ENCODE results near the gene PRSS12.
"Not testable (repeated sequence)": the region's sequence is repeated elsewhere in the genome, so short reads cannot be mapped to it uniquely, and the experiment has no call there.

PRSS12 gene

DNA sequence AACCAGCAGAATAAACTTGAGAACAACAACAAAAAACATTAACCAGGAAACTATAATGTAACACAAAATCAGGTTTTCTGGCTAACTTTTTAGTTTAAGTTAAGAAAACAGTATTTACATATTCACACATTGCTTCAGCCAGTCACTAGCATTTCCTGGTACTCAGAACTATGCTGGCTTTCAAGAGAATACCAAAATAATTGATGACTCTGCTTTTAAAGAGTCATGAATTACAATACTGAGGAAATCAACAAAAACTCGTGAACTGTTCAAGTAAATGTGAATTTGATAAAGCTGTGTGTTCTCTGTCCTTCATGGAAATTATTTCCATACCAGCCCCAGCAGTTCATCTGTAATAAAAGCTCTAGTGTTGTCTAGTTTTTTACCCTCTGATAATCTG, 27.4 kb downstream of the PRSS12 start:
- in situ Hi-C loops (cut with MboI; ENCODE audit: low sequenced_read_pairs): no loop called here

DNA sequence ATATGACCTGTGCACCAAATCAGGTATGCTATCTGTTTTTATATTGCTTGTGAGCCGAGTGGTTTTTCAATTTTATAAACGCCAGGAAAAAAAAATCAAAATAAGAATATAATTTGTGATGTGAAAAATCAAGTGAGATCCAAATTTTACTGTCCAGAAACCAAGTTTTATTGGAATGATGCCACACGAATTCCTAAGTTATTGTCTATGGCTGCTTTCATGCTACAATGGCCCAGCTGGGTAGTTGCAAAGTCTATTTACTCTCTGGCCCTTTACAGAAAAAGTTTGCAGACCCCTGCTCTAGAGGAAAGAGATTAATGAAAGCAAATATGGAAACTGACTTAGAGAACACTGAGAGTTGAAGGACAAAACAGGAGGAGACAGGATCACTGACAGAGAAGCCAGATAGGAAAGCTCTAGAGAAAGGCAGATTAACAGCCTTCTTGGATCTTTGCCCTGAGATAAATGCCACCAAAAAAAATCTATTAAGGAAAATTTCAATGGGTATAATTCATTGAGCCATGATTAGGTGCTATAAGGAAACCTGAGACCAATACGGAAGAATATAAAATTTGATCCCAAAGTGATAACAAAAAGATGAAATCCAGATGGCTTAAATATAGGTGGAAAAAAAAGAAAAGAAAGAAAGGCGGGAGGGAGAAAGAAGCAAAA, 29.8 kb downstream of the PRSS12 start:
- in situ Hi-C loops (cut with MboI; ENCODE audit: low sequenced_read_pairs): no loop called here

DNA sequence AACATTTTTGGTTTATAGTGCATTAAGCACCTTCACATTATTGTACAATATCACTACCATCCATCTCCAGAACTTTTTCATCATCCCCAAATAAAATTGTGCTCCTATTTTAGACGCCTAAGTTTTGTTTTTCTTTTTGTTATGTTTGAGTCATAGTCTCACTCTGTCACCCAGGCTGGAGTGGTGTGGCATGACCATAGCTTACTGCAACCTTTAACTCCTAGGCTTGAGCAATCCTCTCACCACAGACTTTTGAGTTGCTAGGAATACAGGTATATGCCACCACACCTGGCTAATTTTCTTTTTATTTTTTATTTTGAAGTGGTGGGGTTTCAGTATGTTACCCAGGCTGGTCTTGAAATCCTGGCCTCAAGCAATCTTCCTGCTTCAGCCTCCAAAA, 33.9 kb downstream of the PRSS12 start:
- in situ Hi-C loops (cut with MboI; ENCODE audit: low sequenced_read_pairs): no loop called here

DNA sequence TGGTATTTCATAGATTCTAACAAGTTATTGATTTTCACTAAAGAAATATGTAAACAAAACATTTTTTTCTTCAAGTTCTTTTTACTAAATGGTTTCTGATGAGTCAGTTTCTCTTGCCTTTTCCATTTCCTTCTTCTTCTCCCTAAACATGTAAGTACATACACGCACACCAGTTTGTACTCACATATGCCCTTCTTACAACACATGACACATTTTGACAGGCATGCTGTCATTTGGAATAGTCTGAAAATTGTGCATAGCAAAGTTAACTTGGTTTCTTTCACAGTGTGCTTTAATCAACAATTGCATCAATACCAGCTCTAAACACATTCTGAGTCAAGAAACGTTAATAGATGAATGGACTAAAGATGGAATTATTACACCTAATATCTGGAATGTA, 35.1 kb downstream of the PRSS12 start:
- in situ Hi-C loops (cut with MboI; ENCODE audit: low sequenced_read_pairs): no loop called here

DNA sequence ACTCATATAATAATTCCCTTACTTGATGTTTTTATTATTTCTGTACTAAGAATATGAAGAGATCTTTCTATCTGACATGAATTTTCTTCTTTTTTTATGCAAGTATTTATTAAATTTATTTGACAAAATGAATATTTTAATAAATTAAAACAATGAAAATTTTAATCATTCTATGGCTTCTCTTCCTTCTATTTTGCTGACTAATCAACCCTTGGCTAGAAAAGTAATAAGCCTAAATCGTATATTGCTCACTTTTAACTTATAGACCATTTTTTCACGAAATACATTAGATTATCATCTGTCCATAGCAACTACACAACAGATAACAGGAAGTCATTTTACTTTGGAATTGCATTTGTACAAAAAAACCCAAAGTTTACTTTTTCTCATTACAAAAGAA, 38.6 kb downstream of the PRSS12 start:
- in situ Hi-C loops (cut with MboI; ENCODE audit: low sequenced_read_pairs): no loop called here

DNA sequence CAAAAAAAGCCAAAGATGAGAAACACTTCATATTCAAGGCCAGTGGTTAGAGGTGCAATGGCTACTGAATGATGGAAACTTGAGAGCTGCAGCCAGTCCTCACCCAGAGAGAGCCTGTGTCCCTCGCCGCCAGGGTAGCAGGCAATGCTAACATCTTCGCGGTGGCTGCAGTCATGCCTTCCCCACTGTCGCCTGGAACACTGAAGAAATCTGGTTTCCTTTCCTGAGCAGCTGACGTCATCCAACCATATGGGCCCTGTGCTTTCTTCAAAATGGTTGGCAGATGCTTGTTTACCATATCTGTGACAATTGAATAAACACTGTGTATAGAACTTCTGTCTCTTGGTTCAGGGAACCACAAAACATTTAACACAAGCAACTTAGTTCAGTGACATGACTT, 39.7 kb downstream of the PRSS12 start:
- in situ Hi-C loops (cut with MboI; ENCODE audit: low sequenced_read_pairs): no loop called here

DNA sequence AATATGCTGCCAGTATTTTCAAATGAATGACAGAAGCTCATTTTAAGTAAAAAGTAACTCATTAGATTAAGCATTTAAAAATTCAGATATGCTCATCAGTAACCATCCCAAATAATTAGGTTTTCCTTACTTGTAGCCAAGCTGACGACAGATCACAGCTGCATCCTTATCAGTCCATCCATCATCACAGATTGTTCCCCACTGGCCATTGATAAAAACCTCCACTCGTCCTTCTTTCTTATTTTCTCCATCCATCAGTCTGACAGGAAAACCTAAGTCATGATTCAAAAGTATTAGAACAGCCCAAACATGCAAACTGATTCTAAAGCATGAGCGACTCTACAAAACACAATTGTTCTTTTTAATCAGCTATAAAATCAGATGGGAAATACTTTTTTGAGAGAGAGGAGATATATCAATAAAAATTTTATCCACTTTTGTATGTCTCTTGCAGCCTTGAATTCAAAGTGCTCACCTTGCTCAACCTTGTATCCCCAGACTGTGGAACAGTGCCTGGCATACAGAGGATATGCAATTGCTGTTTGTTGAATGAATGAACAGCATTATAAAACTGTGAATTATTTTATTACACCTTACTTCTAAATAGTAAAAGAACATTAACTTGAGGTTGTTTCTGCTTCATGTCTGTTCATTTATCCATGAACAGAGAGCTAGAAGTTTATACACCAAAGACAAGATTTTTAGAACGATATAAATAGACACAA, 44.3 kb downstream of the PRSS12 start:
- in situ Hi-C loops (cut with MboI; ENCODE audit: low sequenced_read_pairs): no loop called here

DNA sequence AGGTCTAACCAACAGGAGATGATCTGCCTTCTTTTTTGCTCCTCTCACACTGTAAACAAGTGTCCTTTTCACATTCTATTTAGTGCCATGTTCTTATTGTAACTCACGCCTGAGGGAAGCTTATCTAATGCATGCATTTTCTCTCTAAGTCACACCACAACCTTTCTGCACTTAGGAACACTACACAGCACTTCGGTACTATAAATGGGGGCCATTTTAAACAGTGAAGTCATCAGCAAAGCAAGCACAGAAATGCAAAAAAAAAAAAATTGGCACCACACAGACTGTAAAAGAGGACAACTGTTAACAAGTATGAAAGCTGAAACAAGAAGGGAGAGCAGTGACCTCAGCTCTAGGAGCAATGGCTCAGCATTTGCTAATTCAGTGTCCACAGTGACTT, 45.2 kb downstream of the PRSS12 start:
- in situ Hi-C loops (cut with MboI; ENCODE audit: low sequenced_read_pairs): no loop called here

DNA sequence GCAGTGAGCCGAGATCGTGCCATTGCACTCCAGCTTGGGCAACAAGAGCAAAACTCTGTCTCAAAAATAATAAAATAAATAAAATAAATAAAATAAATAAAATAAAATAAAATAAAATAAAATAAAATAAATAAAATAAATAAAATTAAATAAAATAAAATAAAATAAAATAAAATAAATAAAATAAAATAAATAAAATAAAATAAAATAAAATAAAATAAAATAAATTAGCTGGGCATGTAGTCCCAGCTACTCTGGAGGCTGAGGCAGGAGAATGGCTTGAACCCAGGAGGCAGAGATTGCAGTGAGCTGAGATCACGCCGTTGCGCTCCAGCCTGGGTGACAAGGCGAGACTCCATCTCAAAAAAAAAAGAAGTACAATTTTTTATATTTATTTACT, 53.2 kb downstream of the PRSS12 start:
- in situ Hi-C loops (cut with MboI; ENCODE audit: low sequenced_read_pairs): not testable (repeated sequence)

DNA sequence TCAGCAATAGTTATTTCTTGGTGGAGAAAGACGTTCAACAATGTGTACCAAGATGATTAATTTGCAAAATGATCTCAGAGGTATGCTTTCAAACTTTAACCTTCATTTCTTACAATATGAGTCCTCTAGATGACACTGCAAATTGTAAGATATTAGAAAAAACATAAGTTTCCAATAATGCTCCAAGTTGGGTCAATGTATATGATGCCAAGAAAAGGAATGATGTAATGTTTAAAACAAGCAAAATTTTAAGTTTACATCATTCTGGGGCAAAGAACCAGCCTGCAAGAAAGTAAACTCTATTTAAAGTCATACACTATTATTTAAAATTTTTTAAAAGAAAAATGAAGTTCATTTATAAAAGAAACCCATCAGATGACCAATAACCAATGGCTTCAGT, 56.1 kb downstream of the PRSS12 start:
- in situ Hi-C loops (cut with MboI; ENCODE audit: low sequenced_read_pairs): no loop called here

DNA sequence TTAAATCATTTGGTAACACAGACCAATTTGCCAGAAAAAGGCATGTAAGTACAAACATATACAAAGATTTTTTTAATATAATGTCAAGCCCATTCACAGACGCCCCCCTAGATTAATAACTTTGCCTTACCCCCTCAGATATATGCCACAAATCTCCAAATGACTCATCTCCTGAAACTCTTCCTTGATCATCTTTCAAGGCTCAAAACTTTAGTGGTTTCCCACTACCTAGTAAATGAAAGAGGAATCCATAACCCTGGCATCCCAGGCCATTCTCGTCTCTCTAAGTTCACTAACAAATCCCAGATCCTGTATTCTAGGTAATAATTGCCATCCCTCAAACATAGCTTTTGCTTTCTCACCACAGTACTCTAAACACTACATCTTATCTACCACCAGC, 61.9 kb downstream of the PRSS12 start:
- in situ Hi-C loops (cut with MboI; ENCODE audit: low sequenced_read_pairs): no loop called here

DNA sequence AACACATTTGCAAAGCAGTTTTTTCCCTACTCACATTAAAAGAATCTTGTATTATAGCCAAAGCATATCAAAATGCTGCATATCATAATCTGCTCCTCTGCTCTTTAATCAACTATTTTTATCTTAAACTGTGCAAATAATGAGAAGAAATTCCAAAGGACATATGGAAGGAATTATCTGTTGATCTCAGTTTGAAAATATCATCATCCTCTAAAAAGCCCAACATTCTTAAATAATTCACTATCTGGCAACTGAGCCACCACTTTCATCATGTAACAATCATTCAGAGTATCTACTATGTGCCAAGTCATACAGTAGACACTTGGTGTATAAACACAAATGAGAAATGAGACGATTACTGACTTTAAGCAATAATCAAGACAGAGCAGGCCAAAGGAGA, 63.0 kb downstream of the PRSS12 start:
- in situ Hi-C loops (cut with MboI; ENCODE audit: low sequenced_read_pairs): no loop called here

DNA sequence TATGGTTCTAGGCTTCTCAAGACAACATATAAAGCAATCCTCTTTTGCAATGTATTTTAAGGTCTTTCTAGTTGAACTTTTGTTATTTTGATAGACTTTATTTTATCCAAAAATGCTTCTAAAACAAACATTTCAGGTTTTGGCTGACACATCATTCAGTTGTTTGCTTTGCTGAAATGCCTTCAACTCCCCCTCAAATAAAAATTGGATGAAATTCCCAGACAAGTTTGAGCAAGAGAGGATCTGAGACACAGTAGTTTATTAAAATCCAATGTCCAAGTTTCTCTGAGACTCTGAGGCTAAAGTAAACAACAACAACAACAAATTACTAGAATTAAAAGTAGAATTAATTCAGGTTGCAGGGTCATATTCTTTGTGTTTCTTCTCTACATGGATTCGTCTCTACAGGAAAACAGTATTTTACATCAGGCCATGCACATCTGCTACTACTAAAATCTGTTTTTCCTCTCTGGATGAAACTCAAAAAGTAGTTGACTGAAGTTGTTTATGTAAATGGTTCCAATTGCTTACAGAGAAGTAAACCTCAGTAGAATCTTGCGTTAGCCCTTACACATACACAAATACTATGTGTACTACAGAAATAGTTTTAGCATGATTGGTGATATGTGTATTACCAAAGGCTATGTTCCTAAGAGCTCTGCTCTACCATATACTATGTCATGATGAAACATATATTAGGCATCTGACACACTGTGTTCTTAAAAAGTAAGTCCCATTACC, 64.9 kb downstream of the PRSS12 start:
- in situ Hi-C loops (cut with MboI; ENCODE audit: low sequenced_read_pairs): no loop called here

DNA sequence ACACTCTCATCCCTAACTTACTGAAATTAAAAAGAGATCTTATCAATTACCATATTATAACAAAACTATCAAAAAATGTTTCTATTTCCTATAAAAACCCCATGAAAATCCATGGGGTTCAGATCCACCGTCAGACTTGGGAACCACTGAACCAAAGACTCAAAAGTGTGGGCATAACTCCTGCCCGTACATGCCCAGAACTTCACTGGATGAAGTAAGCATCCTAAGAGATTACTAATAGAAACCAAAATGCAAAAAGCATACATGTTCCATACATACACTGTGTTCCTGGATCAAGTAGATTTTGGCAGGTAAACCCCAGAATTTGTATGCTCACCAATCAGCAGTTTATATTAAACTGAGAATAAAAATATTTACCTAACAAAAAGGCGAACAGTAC, 66.1 kb downstream of the PRSS12 start:
- in situ Hi-C loops (cut with MboI; ENCODE audit: low sequenced_read_pairs): no loop called here

DNA sequence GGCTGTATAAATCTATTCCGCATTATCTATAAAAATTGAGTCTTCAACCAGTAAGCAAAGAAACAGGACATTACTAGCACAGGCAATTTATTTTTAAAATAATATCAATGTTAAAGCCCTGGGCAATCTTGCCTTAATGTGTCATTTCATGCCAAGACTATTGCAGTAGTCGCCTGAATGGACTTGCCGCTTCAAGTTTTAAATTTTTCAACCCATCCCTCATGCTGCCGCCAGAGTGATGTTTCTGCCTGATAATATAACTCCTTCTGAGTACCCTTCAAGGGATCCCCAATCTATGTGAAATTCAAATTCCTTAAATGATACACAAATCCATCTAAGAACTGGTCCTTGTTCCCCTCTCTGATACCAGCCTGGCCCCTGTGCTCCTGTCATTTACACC, 66.9 kb downstream of the PRSS12 start:
- in situ Hi-C loops (cut with MboI; ENCODE audit: low sequenced_read_pairs): no loop called here

DNA sequence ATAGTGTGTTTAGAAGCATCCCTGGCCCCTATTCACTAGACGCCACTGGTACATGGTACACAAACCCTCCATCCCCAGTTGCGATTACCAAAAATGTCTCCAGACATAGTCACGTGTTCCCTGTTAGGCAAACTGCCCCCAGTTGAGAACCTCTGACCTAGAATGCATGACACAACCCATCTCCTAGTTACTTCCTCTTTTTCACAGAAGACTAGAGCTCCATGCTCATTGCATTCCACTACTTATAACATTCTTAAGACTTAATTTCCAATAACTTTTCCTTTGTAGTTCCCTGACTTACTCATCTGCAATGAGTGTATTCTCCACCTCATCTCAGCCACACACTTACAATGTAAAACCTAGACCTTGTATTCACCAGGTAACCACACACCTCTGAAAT, 68.6 kb downstream of the PRSS12 start:
- in situ Hi-C loops (cut with MboI; ENCODE audit: low sequenced_read_pairs): no loop called here

DNA sequence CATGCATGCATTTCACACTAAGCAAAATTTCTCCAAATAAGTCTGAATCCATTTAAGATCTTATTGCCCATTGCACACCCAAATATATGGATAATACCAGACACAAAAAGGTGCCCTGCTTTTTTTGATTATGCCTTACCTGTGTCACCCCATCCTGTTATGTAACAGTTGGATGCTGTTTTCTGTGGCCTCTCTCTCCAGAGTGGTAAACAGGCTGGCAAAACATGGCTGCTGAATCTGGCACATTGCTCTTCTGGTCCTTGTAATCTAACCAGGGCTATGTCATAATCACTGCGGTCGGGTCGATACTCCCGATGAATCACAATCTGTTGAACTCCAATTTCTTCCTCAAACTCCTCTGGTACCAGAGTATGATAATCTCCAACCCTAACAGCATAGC, 70.1 kb downstream of the PRSS12 start:
- in situ Hi-C loops (cut with MboI; ENCODE audit: low sequenced_read_pairs): no loop called here

DNA sequence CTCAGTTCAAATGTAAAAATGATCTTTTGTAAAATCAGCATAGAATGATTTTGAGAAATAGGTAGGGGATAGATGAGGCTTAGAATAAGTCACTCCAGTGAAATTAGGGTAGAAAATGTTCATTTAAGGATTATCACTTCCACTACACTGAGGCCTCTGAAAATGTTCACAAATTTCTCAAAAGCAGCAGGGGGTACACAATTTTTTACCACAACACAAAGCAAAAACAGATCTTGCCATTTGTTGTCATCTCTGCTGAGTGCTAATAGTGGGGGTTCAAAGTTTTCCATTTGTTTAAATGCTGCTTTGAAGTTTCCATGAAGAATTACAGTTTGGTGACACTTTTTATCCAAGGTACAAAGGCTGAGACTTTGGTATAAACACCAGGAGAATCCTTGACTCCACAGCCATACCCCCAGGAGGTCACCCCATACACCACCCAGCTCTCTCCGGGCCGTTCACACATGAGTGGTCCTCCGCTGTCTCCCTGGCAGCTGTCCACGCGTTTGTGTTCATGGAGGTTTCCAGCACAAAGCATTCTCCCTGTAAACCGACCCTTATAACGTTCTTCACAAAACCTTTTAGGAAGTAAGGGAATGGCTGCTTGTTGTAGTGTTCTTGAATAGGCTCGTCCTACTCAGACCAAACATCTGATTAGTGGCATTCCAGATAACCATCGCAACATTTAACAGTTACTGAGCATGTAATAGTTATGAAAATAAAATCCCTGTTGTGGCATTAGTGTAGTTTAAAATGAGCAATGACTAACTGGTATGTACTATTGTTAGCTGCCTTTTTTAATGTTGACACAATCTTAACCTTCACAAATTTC, 71.0 kb downstream of the PRSS12 start:
- in situ Hi-C loops (cut with MboI; ENCODE audit: low sequenced_read_pairs): no loop called here

DNA sequence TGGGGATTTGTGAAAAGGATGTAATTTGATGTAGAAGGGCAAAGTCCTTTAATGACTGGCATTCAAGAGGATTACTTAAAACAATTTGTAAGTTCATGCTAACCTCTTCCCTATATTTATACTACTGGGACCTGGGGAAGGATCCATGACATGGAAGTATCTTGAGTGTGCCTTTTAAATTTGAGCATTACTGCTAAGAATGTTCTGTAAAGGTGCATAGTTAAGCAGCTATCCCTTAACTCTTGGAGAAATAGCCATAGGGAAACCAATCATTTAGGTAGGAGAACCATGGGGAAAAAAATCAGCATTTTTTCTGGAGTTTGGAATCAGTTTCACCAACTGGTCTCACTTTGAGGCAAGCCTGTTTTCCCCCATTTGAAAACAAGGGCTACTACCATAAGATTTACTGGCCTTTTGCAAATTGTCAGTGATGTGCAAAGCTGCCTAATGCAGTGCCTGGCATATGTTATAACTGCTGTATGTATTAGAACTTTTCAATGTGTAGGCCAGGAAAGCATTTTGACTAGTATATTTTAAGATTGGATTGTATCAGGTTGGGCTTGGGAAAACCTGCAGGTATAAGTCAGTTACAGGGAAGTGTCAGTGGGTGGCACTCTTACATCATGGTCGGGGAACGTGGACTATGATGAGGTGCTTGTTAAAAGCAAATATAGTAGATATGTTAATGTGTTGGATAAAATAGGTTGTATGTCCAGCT, 72.1 kb downstream of the PRSS12 start:
- in situ Hi-C loops (cut with MboI; ENCODE audit: low sequenced_read_pairs): no loop called here

DNA sequence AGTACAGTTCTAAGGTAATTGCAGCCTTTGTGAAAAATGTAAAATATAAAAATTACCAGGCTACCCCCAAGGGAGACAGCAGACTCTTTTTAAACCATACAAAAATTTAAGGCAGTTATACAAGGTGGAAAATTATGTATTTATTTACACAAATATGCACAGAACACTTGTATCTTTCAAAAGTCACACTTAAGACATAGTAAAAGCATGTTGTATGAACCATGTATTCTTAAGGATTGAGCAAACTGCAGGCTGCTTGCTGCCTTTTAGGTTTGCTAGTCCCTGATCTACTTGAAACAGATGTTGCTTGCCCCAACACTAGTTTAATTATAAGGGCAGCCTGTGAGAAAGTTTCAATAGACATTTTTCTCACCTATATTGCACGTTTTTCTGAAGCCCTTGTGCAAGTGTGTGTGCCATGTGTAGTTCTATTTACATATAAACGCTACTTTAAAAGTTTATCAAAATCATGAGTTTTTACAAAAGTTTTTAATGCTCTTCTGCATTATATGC, 72.8 kb downstream of the PRSS12 start:
- in situ Hi-C loops (cut with MboI; ENCODE audit: low sequenced_read_pairs): no loop called here

All from HL-60/S4 treated with retinoic acid at 250 ng/mL for 4 days and 3 days (cell line).